H1 (cell line): Measurements from ENCODE around the gene ABCG8. TPM values are rescaled to one million over a fixed set of nuclear protein-coding genes. Genes with fewer than 3 reads are reported as not detected.

Experiments
- BRCA1 ChIP-seq: IDR thresholded peaks from 2 replicates; pipeline ENCODE4 v1.6.1; 2012; ENCODE audit warnings: low read depth, low read length, improper control_type of control experiment
- CHD7 ChIP-seq: fragments of 300-600 bp; sonication (generic); IDR thresholded peaks from 2 replicates; pipeline ENCODE4 v1.7.1; 2012; ENCODE audit warnings: low read length, moderate library complexity, mild to moderate bottlenecking, inconsistent platforms; ENCODE audit not compliant: insufficient replicate concordance
- EZH2 ChIP-seq: fragments of 200-600 bp; sonication (generic); IDR thresholded peaks from 2 replicates; pipeline ENCODE4 v1.7.1; 2012; ENCODE audit warnings: low read depth, mild to moderate bottlenecking, moderate library complexity, low read length, inconsistent platforms; ENCODE audit not compliant: severe bottlenecking
- GABPA ChIP-seq: IDR thresholded peaks from 2 replicates; pipeline ENCODE4 v1.6.1; 2011; ENCODE audit warnings: mild to moderate bottlenecking, low read length, moderate library complexity, borderline replicate concordance; ENCODE audit not compliant: insufficient read depth
- GTF2F1 ChIP-seq: IDR thresholded peaks from 2 replicates; pipeline ENCODE4 v1.6.1; 2012; ENCODE audit warnings: low read depth, low read length, improper control_type of control experiment, borderline replicate concordance
- RXRA ChIP-seq: IDR thresholded peaks from 2 replicates; pipeline ENCODE4 v1.6.1; 2011; ENCODE audit warnings: low read depth, mild to moderate bottlenecking, low read length, moderate library complexity; ENCODE audit not compliant: insufficient read depth
- TBP ChIP-seq: IDR thresholded peaks from 2 replicates; pipeline ENCODE4 v1.6.1; 2011; ENCODE audit warnings: low read depth, low read length, improper control_type of control experiment
- polyA plus RNA-seq, 7 experiments: library from polyadenylated mRNA; depleted of rRNA in 3 of 7; stranded (reverse) in 5 of 7; unstranded in 2 of 7; fragments of >200 nt in 5 of 7; fragments of 200-250 nt in 2 of 7; gene quantifications; 1 replicate in 5 of 7; 2 replicates in 1 of 7; 4 replicates in 1 of 7; pipeline versions ENCODE4 v1.2.1 to v1.2.3, GENCODE V29; 2011 to 2013; ENCODE audit warnings: missing spikeins in 2 of 7, mixed read lengths in 2 of 7
- total RNA-seq: library from RNA; stranded (reverse); fragmentation: NEBNext Ultra II Directional; extraction: Animal tissue kit (Norgen Biotek cat#: 25700); gene quantifications from 2 replicates; pipeline ENCODE4 v1.2.1, GENCODE V29; 2021

Gene ABCG8
- total and polyA plus RNA-seq, 2 of the 8 experiments (the other 6 are each of a cell fraction or from before 2014, with no cell fraction given) = not detected

GRCh38 chr2:43842866-43843226, 4.1 kb downstream of the ABCG8 start (continued):
- TF ChIP-seq CHD7 (no peak), EZH2 (no peak), GABPA (no peak), GTF2F1 (no peak), RXRA (no peak), TBP (no peak), BRCA1 (no peak)
